CD4-positive, alpha-beta T cell treated with Interleukin-17A for 1 hour (primary cell): ENCODE data around the gene PUSL1.
A peak's percentile ranks its signal among the peaks of the same experiment; 100 is the strongest.

Source experiments
- DNase-seq: peaks from one replicate; pipeline ENCODE4 v3.0.0-alpha.2; 2020

PUSL1 gene

GRCh38 chr1:1342061-1342562 lies 33.7 kb downstream of the PUSL1 start:
- DNase-seq, result no peak

- DNase-seq, result no peak
Observed at GRCh38 chr1:1342584-1343115, 34.3 kb downstream of the PUSL1 start.

GRCh38 chr1:1343811-1344421 lies 35.5 kb downstream of the PUSL1 start:
- DNase-seq, result no peak

GRCh38 chr1:1344655-1345361 lies 36.4 kb downstream of the PUSL1 start:
- no peak for DNase-seq

- no peak for DNase-seq
Observed at GRCh38 chr1:1345384-1345783, 37.0 kb downstream of the PUSL1 start.

- DNase-seq, result no peak
Observed at GRCh38 chr1:1345860-1346500, 37.6 kb downstream of the PUSL1 start.

- no peak for DNase-seq
Observed at GRCh38 chr1:1346501-1346890, 38.1 kb downstream of the PUSL1 start.

- no peak for DNase-seq
Observed at GRCh38 chr1:1347026-1347595, 38.7 kb downstream of the PUSL1 start.

- DNase-seq, result no peak
Observed at GRCh38 chr1:1347663-1348419, 39.4 kb downstream of the PUSL1 start.

GRCh38 chr1:1348420-1349255 lies 40.2 kb downstream of the PUSL1 start:
- DNase-seq, result no peak

- DNase-seq, result peak; percentile 73
Observed at GRCh38 chr1:1349256-1350012, 41.0 kb downstream of the PUSL1 start, which contains the start of gene DVL1. Gene DVL1 (minus strand): TSS chr1:1349418. CDS start chr1:1349065, 353 bp downstream.

GRCh38 chr1:1351511-1352427 lies 43.4 kb downstream of the PUSL1 start:
- no peak for DNase-seq

GRCh38 chr1:1352786-1353388 lies 44.5 kb downstream of the PUSL1 start:
- no peak for DNase-seq

- DNase-seq, result no peak
Observed at GRCh38 chr1:1353389-1354151, 45.2 kb downstream of the PUSL1 start.

- peak; percentile 28 for DNase-seq
Observed at GRCh38 chr1:1354271-1355247, 46.2 kb downstream of the PUSL1 start.

- DNase-seq, result no peak
Observed at GRCh38 chr1:1355416-1355815, 47.0 kb downstream of the PUSL1 start.

- DNase-seq, result no peak
Observed at GRCh38 chr1:1356166-1356795, 47.9 kb downstream of the PUSL1 start.
